NCI-H146 treated with DMSO at 0.1 percent for 48 hours (cell line): ENCODE results near the gene IFI27L1.

Experiments used
- DNase-seq: peaks from one replicate; lab custom pipeline; 2025; ENCODE audit not compliant: unreplicated experiment; lab: John Stamatoyannopoulos, UW

Gene IFI27L1

DNA sequence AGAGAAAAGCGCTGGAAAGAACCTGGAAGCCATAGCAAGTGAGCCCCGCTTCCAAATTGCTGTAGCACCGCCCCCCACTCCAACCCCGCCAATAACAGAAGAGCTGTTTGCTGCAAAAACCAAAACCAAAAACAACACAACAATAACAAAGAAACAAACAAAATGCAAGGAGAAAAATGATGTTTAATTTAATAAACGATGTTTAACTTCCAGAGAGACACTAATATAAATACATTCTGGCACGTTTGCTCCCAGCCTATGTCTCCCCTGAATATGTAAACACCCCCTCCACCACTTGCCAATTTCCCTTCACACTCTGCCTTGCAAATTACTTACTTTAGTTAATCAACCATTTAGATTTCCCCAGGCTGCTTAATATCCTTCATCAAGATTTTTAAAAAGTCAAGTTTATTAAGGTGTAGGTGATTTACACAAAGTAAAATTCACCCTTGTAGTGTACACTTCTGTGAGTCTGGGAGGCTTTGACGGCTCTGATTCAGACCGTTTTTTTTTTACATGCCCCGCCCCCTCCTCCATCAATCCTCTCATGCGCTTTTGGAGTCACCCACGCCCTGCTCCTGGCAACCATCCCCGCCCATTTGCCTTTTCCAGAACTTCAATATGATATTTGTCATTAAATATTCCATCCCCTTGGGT, 48.8 kb downstream of the IFI27L1 start:
- DNase-seq = peak; percentile 5

DNA sequence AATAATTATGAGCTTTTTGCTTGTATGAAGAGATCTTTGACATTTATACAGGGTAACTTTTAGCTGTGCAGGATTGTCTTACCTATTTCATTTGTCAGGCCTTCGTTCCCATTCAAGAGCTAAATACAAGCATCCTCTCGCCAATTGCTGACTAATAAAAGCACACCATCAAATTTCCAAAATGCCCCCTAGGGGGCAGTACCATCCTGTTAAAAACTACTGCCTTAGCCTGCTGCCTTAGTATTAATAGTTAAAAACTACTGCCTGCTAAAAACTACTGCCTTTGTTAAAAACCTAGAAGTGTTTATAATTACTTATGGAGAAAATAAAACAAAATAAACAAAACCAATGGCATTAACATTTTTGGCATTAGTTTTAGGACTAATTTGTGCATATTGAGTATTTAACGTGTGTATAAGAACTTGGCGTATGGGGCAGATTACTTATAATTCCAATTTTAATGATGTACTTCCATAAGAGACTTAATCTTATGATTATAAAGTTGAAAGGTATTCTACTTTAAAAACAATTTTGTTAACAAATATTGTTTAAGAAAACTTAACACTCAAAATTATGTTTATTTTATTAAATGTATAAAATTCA, 51.3 kb downstream of the IFI27L1 start:
- peak; percentile 2 for DNase-seq

DNA sequence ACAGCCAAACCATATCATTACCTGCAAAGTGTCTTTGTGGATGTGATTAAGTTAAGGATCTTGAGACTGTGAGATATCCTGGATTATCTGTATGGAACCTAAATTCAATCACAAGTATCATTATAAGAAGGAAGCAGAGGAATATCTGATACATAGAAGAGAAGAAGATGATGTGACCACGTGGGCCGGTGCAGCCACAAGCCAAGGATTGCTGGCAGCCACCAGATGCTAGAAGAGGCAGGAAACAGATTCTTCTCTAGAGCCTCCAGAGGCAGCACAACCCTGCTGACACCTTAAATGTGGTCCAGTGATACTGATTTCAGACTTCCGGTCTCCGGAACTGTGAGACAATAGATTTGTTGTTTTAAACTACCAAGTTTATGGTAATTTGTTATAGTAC, 54.4 kb downstream of the IFI27L1 start:
- no peak for DNase-seq

DNA sequence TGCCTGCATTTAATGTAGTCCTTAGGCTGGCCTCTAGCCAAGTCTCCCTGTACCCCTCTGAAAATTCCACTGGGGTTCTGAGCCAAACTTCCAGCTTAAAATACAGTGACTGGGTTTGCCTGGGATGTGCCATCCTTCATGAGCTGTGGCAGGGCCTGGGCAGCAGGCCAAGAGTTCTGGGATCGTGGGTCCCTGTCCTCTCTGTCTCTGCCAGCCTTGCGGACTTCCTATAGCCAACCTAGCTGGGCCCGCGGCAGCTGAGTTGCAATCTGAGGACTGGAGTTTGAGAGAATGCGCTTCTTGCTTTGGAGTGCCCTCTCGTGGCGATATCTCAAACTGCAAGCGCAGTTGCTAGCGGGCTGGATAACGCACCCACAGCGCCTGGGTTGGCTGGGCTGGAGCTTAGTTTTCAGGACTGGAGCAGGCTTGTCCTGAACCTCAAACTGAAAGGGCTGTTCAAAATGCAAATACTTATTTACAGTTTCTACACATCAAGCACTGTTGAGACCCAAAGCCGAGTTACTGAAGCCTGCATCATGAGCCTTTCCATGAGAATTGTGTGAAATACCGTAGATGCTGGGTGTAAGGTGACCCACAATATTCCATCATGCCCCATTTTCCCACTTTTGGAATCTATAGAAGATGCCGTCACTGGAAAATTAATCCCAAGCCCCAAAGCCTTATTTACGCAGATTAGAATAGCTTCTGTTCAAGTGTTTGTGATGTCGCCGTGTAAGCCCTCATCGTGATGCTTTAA, 55.6 kb downstream of the IFI27L1 start:
- DNase-seq = peak; percentile 1

DNA sequence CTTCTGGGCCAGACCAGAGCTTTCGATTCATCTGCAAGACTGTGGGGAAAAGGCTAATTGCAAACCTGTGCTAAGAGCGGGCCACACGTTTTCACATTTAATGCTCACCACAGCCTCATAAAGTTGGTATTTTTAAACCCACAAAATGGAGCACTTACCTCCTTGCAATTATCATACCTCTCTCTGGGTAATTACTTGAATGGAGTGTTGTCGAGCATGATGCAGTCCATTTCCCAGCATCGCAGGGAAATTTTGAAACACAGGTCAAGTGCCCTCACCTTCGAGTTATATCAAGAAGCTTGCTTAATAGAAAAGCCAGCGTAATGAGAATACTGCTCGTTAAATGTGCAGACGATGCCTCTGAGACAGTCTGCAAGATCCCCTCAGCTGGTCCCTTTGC, 57.1 kb downstream of the IFI27L1 start:
- no peak for DNase-seq

DNA sequence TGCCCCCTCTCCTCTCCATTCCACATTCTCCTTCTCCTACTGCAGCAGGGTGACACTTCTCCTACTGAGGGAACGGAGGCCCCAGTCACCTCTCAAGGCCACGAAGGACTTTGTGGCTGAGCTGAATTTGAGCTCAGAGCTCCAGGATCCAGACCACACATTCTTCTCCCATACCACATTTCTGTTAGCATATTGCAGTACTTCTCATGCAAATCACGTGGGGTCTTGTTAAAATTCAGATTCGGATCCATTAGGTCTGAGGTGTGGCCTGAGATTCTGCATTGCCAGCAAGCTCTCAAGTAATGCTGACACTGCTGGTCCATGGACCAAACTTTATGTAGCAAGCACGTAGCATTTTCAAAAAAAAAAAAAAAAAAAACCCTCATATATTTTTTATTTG, 57.9 kb downstream of the IFI27L1 start:
- DNase-seq = no peak

DNA sequence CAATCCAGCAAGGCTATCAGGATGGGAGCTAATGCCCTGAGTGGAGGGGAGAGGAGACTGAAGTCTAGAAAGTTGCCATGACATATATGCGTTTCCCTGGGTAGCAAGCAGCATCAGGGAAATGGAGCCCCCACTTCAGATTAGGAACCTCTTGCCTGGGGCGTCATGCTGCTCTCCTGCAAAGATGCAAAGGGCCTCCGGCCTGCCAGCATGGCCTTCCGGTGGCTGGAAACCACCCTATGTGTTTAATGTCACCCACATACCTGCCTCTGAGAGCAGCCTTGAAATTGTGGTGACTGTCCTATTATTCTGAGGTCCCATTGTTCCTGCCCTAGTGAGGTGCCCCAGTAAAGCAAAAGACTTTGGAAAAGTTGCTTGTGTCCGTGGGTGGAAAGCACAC, 58.3 kb downstream of the IFI27L1 start:
- DNase-seq = no peak

DNA sequence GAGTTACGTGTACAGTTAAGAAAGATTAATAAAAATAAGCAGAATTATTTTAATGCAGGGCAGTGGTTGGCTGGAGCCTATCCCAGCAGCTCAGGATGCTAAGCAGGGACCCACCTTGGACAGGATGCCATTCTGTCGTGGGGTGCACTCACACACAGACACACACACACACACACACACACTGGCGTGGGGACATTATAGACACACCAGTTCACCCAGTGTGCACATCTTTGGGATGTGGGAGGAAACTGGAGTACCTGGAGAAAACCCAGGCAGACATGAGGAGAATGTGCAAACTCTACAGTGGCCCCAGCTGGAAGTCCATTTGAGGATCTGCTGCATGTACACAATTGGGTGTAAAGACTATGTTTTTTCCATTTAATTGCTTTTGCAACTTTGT, 61.1 kb downstream of the IFI27L1 start:
- no peak for DNase-seq

DNA sequence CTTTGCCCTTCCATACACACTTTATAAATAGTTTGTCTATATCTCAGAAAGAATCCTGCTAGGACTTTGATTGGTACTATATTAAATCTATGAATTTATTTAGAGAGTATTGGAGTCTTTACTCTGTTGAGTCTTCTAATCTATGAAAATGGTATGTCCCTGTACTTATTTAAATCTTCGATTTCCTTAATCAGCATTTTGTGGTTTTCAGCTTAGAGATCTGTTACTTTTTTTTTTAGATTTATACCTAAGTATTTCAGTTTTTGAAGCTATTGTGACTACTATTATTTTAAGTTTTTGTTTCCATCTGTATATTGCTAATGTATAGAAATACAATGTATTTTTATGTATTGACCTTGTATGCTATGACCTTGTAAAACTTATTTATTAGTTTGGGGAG, 61.7 kb downstream of the IFI27L1 start:
- no peak for DNase-seq

DNA sequence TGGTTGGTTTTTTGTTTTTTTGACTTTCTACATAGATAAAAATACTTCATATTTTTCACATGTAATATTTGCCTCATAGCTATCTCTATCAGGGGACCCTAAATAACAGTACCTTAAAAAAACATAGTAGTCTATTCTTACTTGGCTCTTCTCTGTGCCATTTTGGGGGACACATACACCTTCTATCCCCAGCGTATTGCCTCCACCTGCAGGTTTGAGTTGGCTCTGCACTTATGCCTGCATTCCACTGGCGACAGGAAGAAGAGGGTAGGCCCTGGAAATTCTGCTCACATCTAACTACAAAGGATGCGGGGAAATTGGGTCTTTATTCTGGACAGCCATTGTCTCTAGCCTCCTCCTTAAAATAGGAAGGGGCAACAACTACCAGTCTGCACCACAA, 62.1 kb downstream of the IFI27L1 start:
- no peak for DNase-seq

DNA sequence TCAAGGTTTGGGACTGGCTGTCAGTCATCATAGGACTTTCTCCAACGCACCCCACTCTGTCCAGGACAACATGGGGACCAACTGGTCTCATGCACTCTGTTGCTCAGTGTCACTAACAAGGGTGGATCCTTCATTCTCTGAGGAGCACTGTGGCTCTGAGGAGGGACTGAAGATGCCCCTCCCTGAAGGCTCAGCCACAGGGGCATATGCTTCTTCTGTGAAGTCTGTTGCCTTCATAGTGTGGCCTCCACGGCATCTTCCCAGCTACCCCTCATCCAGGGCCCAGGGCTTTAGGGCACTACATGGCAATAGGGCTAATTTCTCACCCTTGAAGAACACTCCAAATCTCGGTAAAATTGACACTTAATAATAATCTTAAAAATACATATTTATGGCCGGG, 62.6 kb downstream of the IFI27L1 start:
- DNase-seq = no peak

DNA sequence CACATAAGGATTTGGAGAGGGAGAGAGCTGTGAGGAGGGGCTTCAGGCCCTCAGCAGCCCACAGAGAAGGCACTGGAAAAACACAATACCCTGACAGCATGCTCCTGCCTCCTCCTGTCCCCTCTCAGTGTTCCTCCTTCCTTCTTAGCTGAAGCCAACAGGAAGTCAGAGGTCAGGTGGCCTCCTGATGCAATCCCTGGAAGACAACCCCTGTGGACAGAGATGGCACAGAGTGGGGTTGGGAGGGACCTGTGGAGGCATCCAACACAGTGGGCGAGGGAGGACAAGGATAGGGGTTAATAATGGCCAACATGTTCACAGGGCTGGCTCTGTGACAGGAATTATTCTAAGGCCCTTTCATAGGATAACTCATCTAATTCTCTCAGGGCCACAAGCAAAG, 63.7 kb downstream of the IFI27L1 start:
- no peak for DNase-seq

DNA sequence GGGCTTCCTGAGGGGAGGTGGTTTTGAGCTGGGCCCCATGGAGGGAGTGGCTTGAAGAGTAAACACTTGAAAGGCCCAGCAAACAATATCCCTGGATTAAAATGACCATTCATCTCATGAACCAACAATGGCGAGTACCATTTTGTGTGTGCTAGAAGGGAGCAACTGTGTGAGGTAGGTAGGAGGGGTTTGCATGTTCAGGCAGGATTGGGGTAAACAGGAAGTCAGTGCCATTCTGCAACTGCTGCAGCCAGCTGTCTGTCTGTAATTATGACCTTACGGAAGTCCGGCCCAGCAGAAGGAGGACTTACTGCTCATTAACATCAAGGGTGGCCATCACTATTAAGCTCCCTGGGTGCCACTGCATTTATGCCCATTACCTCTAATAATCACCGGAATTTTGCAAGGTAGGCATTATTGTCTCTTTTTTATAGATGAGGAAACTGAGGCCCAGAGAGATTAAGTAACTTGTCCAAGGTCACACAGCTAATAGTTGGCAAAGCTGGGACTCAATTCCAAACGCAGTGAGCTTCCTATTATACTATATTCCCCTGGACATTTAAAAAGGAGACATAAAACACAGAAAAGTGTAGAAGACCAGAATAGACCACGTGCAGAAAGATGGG, 64.9 kb downstream of the IFI27L1 start:
- peak; percentile 32 for DNase-seq
